HepG2 (cell line): ENCODE data around the gene OR52N1.

ENCODE experiments used
- CTCF ChIP-seq: sonication (generic); formaldehyde crosslinking; IDR thresholded peaks from 2 replicates; pipeline ENCODE4 v1.5.0; 2020; ENCODE audit warnings: mild to moderate bottlenecking, missing genetic modification reagents, moderate library complexity
- EP300 ChIP-seq, 3 experiments: sonication (generic) in 1 of 3; formaldehyde crosslinking in 1 of 3; IDR thresholded peaks; 2 replicates each; pipeline versions ENCODE4 v1.5.1 to v1.6.1; 2011 to 2020; ENCODE audit warnings: low read depth in 2 of 3, low read length in 2 of 3, borderline replicate concordance in 1 of 3, improper control_type of control experiment in 1 of 3, mild to moderate bottlenecking in 1 of 3, missing genetic modification reagents in 1 of 3, moderate library complexity in 1 of 3
- MAFK ChIP-seq, 2 experiments: IDR thresholded peaks in 1 of 2; conservative IDR thresholded peaks in 1 of 2; 2 replicates each; pipeline ENCODE4 v1.6.1; 2011; ENCODE audit warnings: improper control_type of control experiment in 2 of 2, low read length in 2 of 2
- NCOA1 ChIP-seq: sonication (generic); formaldehyde crosslinking; IDR thresholded peaks from 2 replicates; pipeline ENCODE4 v1.9.0; 2021; ENCODE audit warnings: missing genetic modification reagents
- NFRKB ChIP-seq: fragments of 450-650 bp; IDR thresholded peaks from 2 replicates; pipeline ENCODE4 v1.6.1; 2017
- RNF219 ChIP-seq: sonication (generic); formaldehyde crosslinking; IDR thresholded peaks from 2 replicates; pipeline ENCODE4 v1.5.0; 2020; ENCODE audit warnings: mild to moderate bottlenecking, missing genetic modification reagents
- SMARCC2 ChIP-seq: fragments of 450-650 bp; IDR thresholded peaks from 2 replicates; pipeline ENCODE4 v1.6.1; 2017; ENCODE audit warnings: antibody characterized with exemption, mild to moderate bottlenecking
- TAF1 ChIP-seq: sonication (generic); formaldehyde crosslinking; IDR thresholded peaks from 2 replicates; pipeline ENCODE4 v1.4.0; 2020; ENCODE audit warnings: missing genetic modification reagents
- ZNF484 ChIP-seq: sonication (generic); formaldehyde crosslinking; IDR thresholded peaks from 2 replicates; pipeline ENCODE4 v1.5.1; 2020; ENCODE audit warnings: mild to moderate bottlenecking, low read depth, missing genetic modification reagents, borderline replicate concordance
- ZNF557 ChIP-seq: sonication (generic); formaldehyde crosslinking; IDR thresholded peaks from 2 replicates; pipeline ENCODE4 v1.4.0; 2020; ENCODE audit warnings: missing genetic modification reagents

- TF ChIP-seq ZNF484 (CRISPR knock-in tag) (no peak), NFRKB (no peak), RNF219 (CRISPR knock-in tag) (no peak), ZNF557 (CRISPR knock-in tag) (no peak), MAFK (conservative IDR thresholded peaks at IDR 0.05 in 1 of 2, IDR thresholded peaks at IDR 0.05 in 1 of 2; ENCODE audit: low read length in 2 of 2) (peak; percentile 56 to 69), CTCF (CRISPR knock-in tag) (no peak), TAF1 (CRISPR knock-in tag) (no peak), EP300 (IDR thresholded peaks at IDR 0.05; ENCODE audit: low read depth in 2 of 2, low read length in 2 of 2) (no peak), EP300 (CRISPR knock-in tag; IDR thresholded peaks at IDR 0.05; ENCODE audit: borderline replicate concordance) (no peak), NCOA1 (CRISPR knock-in tag) (no peak), SMARCC2 (no peak)
Observed at GRCh38 chr11:5749836-5750235, 41.2 kb downstream of the OR52N1 start.
